Measurements from ENCODE around the gene VKORC1. TPM values are rescaled to one million over a fixed set of nuclear protein-coding genes. Genes with fewer than 3 reads are reported as not detected.

Gene VKORC1
- total and polyA plus RNA-seq, 4 donors = 29.9 to 519 (median 263) TPM

DNA sequence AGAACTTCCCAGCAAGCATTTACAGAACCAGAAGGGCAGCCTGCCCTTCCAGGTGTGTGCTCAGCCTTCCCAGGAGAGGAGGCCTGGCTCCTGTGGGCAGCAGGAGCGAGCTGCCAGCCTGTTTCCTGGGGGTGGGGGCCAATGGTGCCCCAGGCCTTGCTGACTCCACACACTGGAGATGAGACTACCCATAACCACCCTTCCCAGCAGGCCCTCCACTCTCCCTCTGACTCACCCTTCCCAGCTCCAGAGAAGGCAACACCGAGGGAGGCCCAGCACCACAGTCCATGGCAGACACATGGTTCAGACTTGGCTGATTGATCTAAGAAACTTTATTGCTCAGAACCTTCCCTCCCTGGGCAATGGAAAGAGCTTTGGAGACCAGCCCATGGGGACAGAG is 4.1 kb downstream of the VKORC1 start:
- Histone ChIP-seq H3K9ac (ENCODE audit: low read depth in 1 of 2, low read length in 2 of 2) (no peak overlapping the region), H3K27me3 (ENCODE audit: control insufficient read depth in 4 of 4, insufficient read depth in 4 of 4, low read length in 3 of 4) (no peaks in the 10 kb centered on the region), H3K36me3 (ENCODE audit: control insufficient read depth in 4 of 4, insufficient read depth in 3 of 4, low read depth in 1 of 4, low read length in 3 of 4) (peaks cover 11 to 30% (median 20%) of the 10 kb centered on the region in 4 donors), H3K4me1 (ENCODE audit: control insufficient read depth in 4 of 4, insufficient read depth in 4 of 4, low read length in 3 of 4) (peaks cover 0 to 16% (median 9%) of the 10 kb centered on the region in 4 donors), H3K27ac (ENCODE audit: low read depth in 1 of 2, low read length in 2 of 2) (no peak overlapping the region), H3K9me3 (ENCODE audit: control insufficient read depth in 4 of 4, low read length in 3 of 4) (no peaks in the 10 kb centered on the region), H3K4me3 (ENCODE audit: low read depth in 1 of 3, low read length in 3 of 3) (no peak overlapping the region)
- no peak for DNase-seq (ENCODE audit: low spot score)
- WGBS = 96% methylated on average over 2 of the region's 2 CpGs
- TF ChIP-seq JUND (IDR thresholded peaks at IDR 0.05) = no peak

DNA sequence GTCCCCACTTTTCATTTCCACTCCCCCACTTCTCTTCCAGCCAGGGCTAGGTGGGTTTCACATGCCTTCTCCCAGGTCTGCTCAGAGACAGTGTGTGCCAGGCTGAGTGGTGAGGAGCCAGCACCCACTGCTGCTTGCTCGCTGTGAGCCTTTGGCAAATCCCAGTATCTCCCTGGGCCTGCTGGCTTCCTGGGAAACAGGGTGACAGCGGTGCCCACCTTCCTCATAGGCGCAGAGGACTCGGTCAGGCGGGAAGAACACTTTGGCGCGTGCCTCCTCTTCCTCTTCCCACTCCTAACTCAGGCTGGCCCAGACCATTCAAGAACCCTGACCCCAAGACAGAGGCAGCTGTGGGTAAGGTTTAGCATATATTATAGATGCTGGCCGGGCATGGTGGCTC is 5.4 kb downstream of the VKORC1 start:
- no peak for TF ChIP-seq RAD21 (IDR thresholded peaks at IDR 0.05)
- TF ChIP-seq, protein P1, sequence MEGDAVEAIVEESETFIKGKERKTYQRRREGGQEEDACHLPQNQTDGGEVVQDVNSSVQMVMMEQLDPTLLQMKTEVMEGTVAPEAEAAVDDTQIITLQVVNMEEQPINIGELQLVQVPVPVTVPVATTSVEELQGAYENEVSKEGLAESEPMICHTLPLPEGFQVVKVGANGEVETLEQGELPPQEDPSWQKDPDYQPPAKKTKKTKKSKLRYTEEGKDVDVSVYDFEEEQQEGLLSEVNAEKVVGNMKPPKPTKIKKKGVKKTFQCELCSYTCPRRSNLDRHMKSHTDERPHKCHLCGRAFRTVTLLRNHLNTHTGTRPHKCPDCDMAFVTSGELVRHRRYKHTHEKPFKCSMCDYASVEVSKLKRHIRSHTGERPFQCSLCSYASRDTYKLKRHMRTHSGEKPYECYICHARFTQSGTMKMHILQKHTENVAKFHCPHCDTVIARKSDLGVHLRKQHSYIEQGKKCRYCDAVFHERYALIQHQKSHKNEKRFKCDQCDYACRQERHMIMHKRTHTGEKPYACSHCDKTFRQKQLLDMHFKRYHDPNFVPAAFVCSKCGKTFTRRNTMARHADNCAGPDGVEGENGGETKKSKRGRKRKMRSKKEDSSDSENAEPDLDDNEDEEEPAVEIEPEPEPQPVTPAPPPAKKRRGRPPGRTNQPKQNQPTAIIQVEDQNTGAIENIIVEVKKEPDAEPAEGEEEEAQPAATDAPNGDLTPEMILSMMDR (IDR thresholded peaks at IDR 0.05; ENCODE audit: low read depth, low read length, missing input control) = no peak
- no peak for TF ChIP-seq FOXA2 (IDR thresholded peaks at IDR 0.05)
- TF ChIP-seq ZBTB33 (IDR thresholded peaks at IDR 0.05) = no peak
- no peak for TF ChIP-seq JUND (IDR thresholded peaks at IDR 0.05)
- TF ChIP-seq HNF4G (IDR thresholded peaks at IDR 0.05) = no peak
- TF ChIP-seq GABPA (IDR thresholded peaks at IDR 0.05 in 1 of 2, conservative IDR thresholded peaks at IDR 0.05 in 1 of 2) = no peak
- TF ChIP-seq FOXA1 (IDR thresholded peaks at IDR 0.05) = no peak
- no peak for TF ChIP-seq HNF4A (conservative IDR thresholded peaks at IDR 0.05)
- TF ChIP-seq, protein P2, sequence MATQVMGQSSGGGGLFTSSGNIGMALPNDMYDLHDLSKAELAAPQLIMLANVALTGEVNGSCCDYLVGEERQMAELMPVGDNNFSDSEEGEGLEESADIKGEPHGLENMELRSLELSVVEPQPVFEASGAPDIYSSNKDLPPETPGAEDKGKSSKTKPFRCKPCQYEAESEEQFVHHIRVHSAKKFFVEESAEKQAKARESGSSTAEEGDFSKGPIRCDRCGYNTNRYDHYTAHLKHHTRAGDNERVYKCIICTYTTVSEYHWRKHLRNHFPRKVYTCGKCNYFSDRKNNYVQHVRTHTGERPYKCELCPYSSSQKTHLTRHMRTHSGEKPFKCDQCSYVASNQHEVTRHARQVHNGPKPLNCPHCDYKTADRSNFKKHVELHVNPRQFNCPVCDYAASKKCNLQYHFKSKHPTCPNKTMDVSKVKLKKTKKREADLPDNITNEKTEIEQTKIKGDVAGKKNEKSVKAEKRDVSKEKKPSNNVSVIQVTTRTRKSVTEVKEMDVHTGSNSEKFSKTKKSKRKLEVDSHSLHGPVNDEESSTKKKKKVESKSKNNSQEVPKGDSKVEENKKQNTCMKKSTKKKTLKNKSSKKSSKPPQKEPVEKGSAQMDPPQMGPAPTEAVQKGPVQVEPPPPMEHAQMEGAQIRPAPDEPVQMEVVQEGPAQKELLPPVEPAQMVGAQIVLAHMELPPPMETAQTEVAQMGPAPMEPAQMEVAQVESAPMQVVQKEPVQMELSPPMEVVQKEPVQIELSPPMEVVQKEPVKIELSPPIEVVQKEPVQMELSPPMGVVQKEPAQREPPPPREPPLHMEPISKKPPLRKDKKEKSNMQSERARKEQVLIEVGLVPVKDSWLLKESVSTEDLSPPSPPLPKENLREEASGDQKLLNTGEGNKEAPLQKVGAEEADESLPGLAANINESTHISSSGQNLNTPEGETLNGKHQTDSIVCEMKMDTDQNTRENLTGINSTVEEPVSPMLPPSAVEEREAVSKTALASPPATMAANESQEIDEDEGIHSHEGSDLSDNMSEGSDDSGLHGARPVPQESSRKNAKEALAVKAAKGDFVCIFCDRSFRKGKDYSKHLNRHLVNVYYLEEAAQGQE (IDR thresholded peaks at IDR 0.05) = no peak
- TF ChIP-seq NR2F2 (IDR thresholded peaks at IDR 0.05) = no peak
- TF ChIP-seq EGR1 (IDR thresholded peaks at IDR 0.05; ENCODE audit: low read depth in 2 of 2) = no peak
- TF ChIP-seq SP1 (IDR thresholded peaks at IDR 0.05) = no peak
- TF ChIP-seq RXRA (IDR thresholded peaks at IDR 0.05) = no peak
- no peak for TF ChIP-seq ATF3 (IDR thresholded peaks at IDR 0.05)
- TF ChIP-seq YY1 (IDR thresholded peaks at IDR 0.05) = no peak
- TF ChIP-seq TAF1 (conservative IDR thresholded peaks at IDR 0.05) = no peak
- Histone ChIP-seq H3K27me3 (ENCODE audit: control insufficient read depth in 4 of 4, insufficient read depth in 4 of 4, low read length in 3 of 4) (no peaks in the 10 kb centered on the region), H3K9ac (ENCODE audit: low read depth in 1 of 2, low read length in 2 of 2) (no peak overlapping the region), H3K27ac (ENCODE audit: low read depth in 1 of 2, low read length in 2 of 2) (no peak overlapping the region), H3K4me1 (ENCODE audit: control insufficient read depth in 4 of 4, insufficient read depth in 4 of 4, low read length in 3 of 4) (peaks cover 0 to 12% (median 8%) of the 10 kb centered on the region in 4 donors), H3K9me3 (ENCODE audit: control insufficient read depth in 4 of 4, low read length in 3 of 4) (no peaks in the 10 kb centered on the region), H3K36me3 (ENCODE audit: control insufficient read depth in 4 of 4, insufficient read depth in 3 of 4, low read depth in 1 of 4, low read length in 3 of 4) (peaks cover 13 to 39% (median 25%) of the 10 kb centered on the region in 4 donors), H3K4me3 (ENCODE audit: low read depth in 1 of 3, low read length in 3 of 3) (no peak overlapping the region)
- DNase-seq (ENCODE audit: low spot score) = no peak
- WGBS = 96% methylated on average over 8 of the region's 8 CpGs

All from liver (tissue), 9 donors.